Osteocyte (in vitro differentiated cells): ENCODE data around the gene DIO3. TPM values are rescaled to one million over a fixed set of nuclear protein-coding genes. Genes with fewer than 3 reads are reported as not detected.

Experiments used
- DNase-seq: peaks from one replicate; pipeline ENCODE4 v3.0.0; 2021; ENCODE audit warnings: mixed read lengths; ENCODE audit not compliant: unreplicated experiment; ENCODE audit errors: extremely low spot score
- H3K27ac Mint-ChIP-seq: one replicate; pipeline ENCODE4 v1.8.0; 2021; ENCODE audit warnings: mild to moderate bottlenecking, mixed read lengths; ENCODE audit not compliant: unreplicated experiment
- H3K27me3 Mint-ChIP-seq: one replicate; pipeline ENCODE4 v1.8.0; 2021; ENCODE audit warnings: mixed read lengths; ENCODE audit not compliant: unreplicated experiment
- H3K36me3 Mint-ChIP-seq: one replicate; pipeline ENCODE4 v1.8.0; 2021; ENCODE audit warnings: mixed read lengths; ENCODE audit not compliant: unreplicated experiment
- H3K4me1 Mint-ChIP-seq: one replicate; pipeline ENCODE4 v1.8.0; 2021; ENCODE audit warnings: mixed read lengths; ENCODE audit not compliant: unreplicated experiment
- H3K4me3 Mint-ChIP-seq: one replicate; pipeline ENCODE4 v1.8.0; 2021; ENCODE audit warnings: mild to moderate bottlenecking, moderate library complexity, mixed read lengths; ENCODE audit not compliant: unreplicated experiment
- H3K9me3 Mint-ChIP-seq: one replicate; pipeline ENCODE4 v1.8.0; 2021; ENCODE audit warnings: mixed read lengths; ENCODE audit not compliant: unreplicated experiment
- CTCF ChIP-seq: fragments of 200-600 bp; sonication (generic); IDR thresholded peaks from 2 replicates; pipeline ENCODE4 v1.5.0; 2021; ENCODE audit warnings: antibody characterized with exemption, mild to moderate bottlenecking, moderate library complexity
- total RNA-seq: library from RNA; stranded (reverse); gene quantifications from 2 replicates; pipeline ENCODE4 v1.2.1, GENCODE V29; 2021

Gene DIO3
- total RNA-seq, 1 donor from 2014 or later: 0.43 TPM

DNA sequence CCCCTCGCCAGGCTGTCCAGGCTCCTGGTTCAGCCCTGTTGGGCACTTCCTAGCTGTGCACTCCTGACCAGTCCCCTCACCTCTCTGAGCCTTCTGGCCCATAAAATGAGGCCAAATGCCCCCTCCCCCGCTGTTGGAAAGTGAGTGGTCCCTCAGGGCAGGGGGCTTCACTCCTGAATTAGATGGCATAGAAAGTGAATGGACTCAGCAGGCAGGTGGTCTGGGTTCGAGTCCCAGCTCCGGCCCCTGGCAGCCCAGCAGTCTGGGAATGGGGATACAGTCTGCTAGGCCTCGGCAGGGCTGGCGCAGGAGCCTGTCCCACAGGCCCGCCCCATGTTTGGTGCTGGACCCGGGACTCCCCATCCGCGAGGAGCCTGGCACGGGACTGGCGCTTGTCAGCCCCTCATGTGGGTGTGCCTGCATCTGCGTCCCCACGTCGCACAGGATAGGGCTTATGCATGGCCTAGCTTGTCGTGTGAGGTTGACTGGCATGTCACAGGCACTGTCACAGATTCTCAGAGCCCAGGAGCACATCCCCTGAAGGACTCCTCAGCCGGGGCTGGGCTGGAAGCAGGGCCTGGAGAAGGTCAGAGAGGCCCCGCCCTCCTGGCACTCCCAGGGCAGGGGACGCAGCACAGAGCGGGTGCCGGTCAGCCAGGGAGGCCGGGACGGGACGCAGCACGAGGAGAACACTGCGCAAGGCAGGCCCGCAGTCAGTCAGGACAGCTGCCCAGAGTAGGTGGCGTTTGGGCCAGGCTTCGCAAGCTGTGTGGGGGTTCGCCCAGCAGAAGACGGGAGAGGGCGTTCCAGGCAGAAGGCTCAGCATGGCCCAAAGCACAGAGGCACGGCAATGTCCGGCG, 40.5 kb downstream of the DIO3 start:
- Mint-ChIP-seq H3K9me3 (peaks cover 7% of the 10 kb centered on the region), H3K4me1 (no peaks in the 10 kb centered on the region), H3K36me3 (no peaks in the 10 kb centered on the region), H3K27me3 (peaks cover 16% of the 10 kb centered on the region), H3K4me3 (no peak overlapping the region), H3K27ac (no peak overlapping the region)
- peak; percentile 83 for DNase-seq
- no peak for TF ChIP-seq CTCF

DNA sequence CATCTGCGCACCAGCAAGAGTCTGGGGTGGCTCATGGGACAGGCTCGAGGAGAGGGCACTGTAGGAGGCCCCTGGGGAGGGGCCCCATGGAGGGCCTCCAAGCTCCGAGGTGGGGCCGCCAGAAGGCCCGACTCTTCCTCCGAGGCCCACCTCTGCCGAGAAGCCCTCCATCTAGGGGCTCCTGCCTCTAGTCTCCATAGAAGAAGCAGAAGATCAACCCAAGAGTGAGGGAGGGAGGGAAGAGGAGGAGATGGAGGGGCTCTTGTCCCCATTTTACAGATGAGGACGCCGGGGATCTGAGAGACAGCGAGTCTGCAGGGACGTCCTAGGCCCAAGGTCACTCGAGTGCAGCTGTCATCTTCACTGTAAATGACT, 41.2 kb downstream of the DIO3 start:
- H3K27me3 Mint-ChIP-seq: peaks cover 17% of the 10 kb centered on the region
- peak; percentile 75 for DNase-seq
- TF ChIP-seq CTCF: no peak
- peaks cover 7% of the 10 kb centered on the region for H3K9me3 Mint-ChIP-seq
- H3K27ac Mint-ChIP-seq: no peak overlapping the region
- no peak overlapping the region for H3K4me3 Mint-ChIP-seq
- no peaks in the 10 kb centered on the region for H3K36me3 Mint-ChIP-seq
- H3K4me1 Mint-ChIP-seq: no peaks in the 10 kb centered on the region

DNA sequence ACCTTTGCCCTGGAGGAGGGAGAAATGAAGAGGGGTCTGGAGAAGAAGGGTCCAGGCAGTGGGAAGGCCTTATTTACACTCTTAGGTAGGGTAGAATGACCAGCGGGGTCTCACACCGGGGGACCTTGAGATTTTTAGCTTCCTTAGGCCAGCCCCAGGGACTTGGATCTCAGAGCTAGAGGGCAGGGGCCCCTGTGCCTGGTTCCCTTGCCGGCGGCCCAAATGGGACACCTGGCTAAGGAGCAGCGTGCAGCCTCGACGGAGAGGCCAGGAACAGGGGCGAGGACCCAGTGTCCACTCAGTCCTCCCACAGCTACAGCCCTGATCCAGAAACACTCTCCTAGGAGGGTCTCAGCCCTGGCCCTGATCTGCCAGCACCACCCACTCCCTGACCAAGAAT, 41.8 kb downstream of the DIO3 start:
- Mint-ChIP-seq H3K36me3 (no peaks in the 10 kb centered on the region), H3K4me1 (no peaks in the 10 kb centered on the region), H3K9me3 (peaks cover under 1% of the 10 kb centered on the region), H3K4me3 (no peak overlapping the region), H3K27ac (no peak overlapping the region), H3K27me3 (peaks cover 19% of the 10 kb centered on the region)
- peak; percentile 82 for DNase-seq
- no peak for TF ChIP-seq CTCF

GRCh38 chr14:101604228-101604934, 43.1 kb downstream of the DIO3 start:
- no peaks in the 10 kb centered on the region for H3K9me3 Mint-ChIP-seq
- no peaks in the 10 kb centered on the region for H3K36me3 Mint-ChIP-seq
- peaks cover 30% of the 10 kb centered on the region for H3K27me3 Mint-ChIP-seq
- H3K4me3 Mint-ChIP-seq: no peak overlapping the region
- TF ChIP-seq CTCF: no peak
- no peak overlapping the region for H3K27ac Mint-ChIP-seq
- H3K4me1 Mint-ChIP-seq: no peaks in the 10 kb centered on the region
- peak; percentile 77 for DNase-seq
